SK-N-MC (cell line): ENCODE data around the gene C12orf57.

Experiments
- EZH2 ChIP-seq: fragments of 200-600 bp; sonication (generic); IDR thresholded peaks from one replicate; pipeline ENCODE4 v1.6.1; 2017; ENCODE audit warnings: antibody characterized with exemption
- FOXP2 ChIP-seq: optimal IDR thresholded peaks from 2 replicates; pipeline ENCODE3; 2011; ENCODE audit warnings: mild to moderate bottlenecking, moderate library complexity; ENCODE audit not compliant: insufficient read depth; ENCODE audit errors: extremely low read length, control extremely low read depth
- POLR2AphosphoS5 ChIP-seq: IDR thresholded peaks from 2 replicates; pipeline ENCODE4 v1.6.1; 2012; ENCODE audit warnings: mild to moderate bottlenecking, low read depth, low read length, borderline replicate concordance

DNA sequence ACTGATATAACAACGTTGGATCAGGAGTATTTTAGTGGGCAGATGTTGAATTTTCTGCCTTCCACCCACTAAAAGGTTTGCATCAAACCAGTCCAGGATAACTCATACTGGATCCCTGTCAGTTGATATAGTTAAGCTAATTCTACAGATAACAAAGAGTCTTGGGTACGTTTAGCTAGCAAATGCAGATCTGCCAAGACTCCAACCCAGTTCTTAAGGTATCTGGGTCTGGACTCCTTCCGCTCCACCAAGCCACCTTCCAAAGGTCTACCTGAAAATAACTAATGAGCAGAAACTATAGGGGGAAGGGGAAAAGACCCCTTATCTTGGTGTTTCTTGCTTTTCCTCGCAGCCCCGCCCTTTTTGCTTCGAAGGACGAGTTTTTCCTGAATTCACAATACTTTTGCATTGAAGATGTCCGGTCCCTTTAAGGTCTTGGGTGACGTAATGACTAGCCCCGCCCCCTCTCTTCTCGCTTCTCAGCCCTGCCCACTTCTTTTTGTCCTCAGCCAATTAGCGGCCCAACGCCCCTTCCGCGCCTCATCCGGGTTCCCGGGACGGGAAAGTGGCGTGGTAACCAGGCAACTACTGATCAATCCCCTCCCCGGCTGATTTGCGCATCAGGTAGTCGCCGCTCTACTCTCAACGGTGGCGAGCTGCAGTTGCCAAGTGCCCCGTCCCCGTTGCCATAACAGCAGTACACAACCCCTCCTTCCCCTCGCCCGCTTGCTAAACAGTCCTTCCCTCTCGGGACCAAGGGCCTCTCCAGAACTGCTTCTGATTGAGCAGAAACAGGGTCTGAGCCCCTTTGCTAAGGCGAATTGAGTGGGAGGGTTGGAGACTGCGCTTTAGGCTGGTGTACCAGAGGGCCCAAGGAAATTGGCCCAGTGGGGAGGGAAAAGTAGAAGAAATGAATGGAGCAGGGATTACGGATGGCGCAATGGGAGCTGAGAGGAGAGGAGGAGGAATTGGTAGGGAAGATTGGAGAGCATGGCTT, 39.2 kb upstream of the C12orf57 start, which contains the start of gene LRRC23:
- TF ChIP-seq POLR2AphosphoS5, result peak; percentile 73; the same call in 1 of the 2 replicates
- no peak for TF ChIP-seq EZH2
- TF ChIP-seq FOXP2, result no peak
